Prostate gland (tissue), 2 donors: Measurements from ENCODE around the gene DAD1. TPM values are rescaled to one million over a fixed set of nuclear protein-coding genes. Genes with fewer than 3 reads are reported as not detected.
"Not testable (repeated sequence)": the region's sequence is repeated elsewhere in the genome, so short reads cannot be mapped to it uniquely, and the experiment has no call there.

Experiments used
- DNase-seq: peaks from one replicate; pipeline ENCODE4 v3.0.0-alpha.2; 2019; ENCODE audit warnings: low spot score
- H3K27ac ChIP-seq, 2 donors: fragments of 200-600 bp; sonication (generic); 2 replicates each; pipeline ENCODE4 v1.5.1; 2017 to 2019
- H3K27me3 ChIP-seq: fragments of 200-600 bp; sonication (generic); replicated peaks from 2 replicates; pipeline ENCODE4 v1.5.1; 2019; ENCODE audit not compliant: insufficient read depth
- H3K36me3 ChIP-seq, 2 donors: fragments of 200-600 bp; sonication (generic); 1 replicate in 1 of 2; 2 replicates in 1 of 2; pipeline versions ENCODE4 v1.5.1 to v1.8.1; 2017 to 2019
- H3K4me1 ChIP-seq: fragments of 200-600 bp; sonication (generic); replicated peaks from 2 replicates; pipeline ENCODE4 v1.5.1; 2019
- H3K4me3 ChIP-seq, 2 donors: fragments of 200-600 bp; sonication (generic); 2 replicates each; pipeline ENCODE4 v1.5.1; 2017 to 2019
- H3K9me3 ChIP-seq: fragments of 200-600 bp; sonication (generic); 2 replicates; pipeline ENCODE4 v1.5.1; 2017
- CTCF ChIP-seq, 4 experiments: fragments of 200-600 bp in 2 of 4; fragments of 450-650 bp in 2 of 4; sonication (generic) in 2 of 4; IDR thresholded peaks; 1 replicate in 3 of 4; 2 replicates in 1 of 4; pipeline ENCODE4 v1.5.1; 2016 to 2019; ENCODE audit warnings: antibody characterized with exemption in 4 of 4, mild to moderate bottlenecking in 2 of 4, moderate library complexity in 2 of 4
- POLR2A ChIP-seq: fragments of 450-650 bp; IDR thresholded peaks from one replicate; pipeline ENCODE4 v1.6.1; 2016; ENCODE audit warnings: antibody characterized with exemption, mild to moderate bottlenecking
- POLR2AphosphoS5 ChIP-seq: sonication (generic); formaldehyde crosslinking; IDR thresholded peaks from one replicate; pipeline ENCODE4 v1.6.1; 2017; ENCODE audit warnings: antibody characterized with exemption
- WGBS: methylation state at CpG from one replicate; pipeline ENCODE4 v1.1.5; 2018; 5-methylcytosine and 5-hydroxymethylcytosine counted together
- intact Hi-C: fragments of 100-400 bp; cut with DNase I; formaldehyde crosslinking; loops from one replicate; pipeline ENCODE4 v1.14.2; 2022
- total RNA-seq, 2 donors: library from RNA; depleted of rRNA; stranded (reverse); fragments of >200 nt; gene quantifications; one replicate each; pipeline ENCODE4 v1.1.0, GENCODE V29; 2016

DAD1 gene
- total RNA-seq, 2 donors from 2014 or later = 231 to 289 TPM

GRCh38 chr14:22566845-22567244, 22.2 kb downstream of the DAD1 start:
- Histone ChIP-seq H3K4me1 (no peaks in the 10 kb centered on the region), H3K27ac (no peak overlapping the region), H3K36me3 (no peaks in the 10 kb centered on the region), H3K9me3 (no peaks in the 10 kb centered on the region), H3K27me3 (no peaks in the 10 kb centered on the region), H3K4me3 (no peak overlapping the region)
- DNase-seq = no peak
- no peak for TF ChIP-seq POLR2AphosphoS5
- TF ChIP-seq CTCF (IDR thresholded peaks at IDR 0.05) = no peak
- TF ChIP-seq POLR2A = no peak
- intact Hi-C loops = no loop called here
- 60% methylated on average over 2 of the region's 2 CpGs for WGBS

DNA sequence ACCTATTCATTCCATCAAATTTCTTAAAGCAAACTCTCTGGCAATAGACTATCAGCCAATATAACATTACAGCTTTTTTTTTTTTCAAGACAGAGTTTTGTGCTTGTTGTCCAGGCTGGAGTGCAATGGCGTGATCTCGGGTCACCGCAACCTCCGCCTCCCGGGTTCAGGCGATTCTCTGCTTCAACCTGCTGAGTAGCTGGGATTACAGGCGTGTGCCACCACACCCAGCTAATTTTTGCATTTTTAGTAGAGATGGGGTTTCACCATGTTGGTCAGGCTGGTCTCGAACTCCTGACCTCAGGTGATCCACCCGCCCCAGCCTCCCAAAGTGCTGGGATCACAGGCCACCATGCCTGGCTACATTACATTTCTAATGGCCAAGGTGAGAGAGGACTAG, 22.8 kb downstream of the DAD1 start:
- intact Hi-C loops, H3K4me3 ChIP-seq: not testable (repeated sequence)

DNA sequence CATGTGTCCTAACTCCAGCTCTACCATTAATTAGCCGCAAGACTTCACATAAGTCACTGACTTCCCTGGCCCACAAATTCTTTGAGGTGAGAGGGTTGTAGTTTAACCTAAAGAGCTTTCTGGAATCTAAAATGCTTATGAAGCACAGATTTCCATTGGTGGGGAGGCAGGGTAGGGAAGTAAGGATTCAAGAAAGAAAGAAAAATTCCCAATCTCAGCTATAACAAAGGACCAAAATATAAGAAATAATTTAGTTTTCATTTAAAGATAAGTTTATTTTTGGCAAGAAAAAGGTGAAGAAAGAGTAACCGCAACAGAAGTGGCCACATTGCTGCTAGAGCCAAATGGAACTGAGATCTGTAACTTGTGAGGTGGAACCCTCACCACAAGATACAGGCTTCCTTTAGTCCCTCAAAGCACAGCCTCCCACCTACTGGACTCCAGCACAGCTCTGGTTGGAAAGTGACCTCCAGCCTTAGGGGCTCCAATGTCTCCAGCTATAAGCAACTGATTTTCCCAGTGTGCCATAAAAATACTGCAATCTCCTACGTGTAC, 23.6 kb downstream of the DAD1 start:
- Histone ChIP-seq H3K27ac (no peak overlapping the region), H3K36me3 (no peaks in the 10 kb centered on the region), H3K27me3 (no peaks in the 10 kb centered on the region), H3K4me3 (no peak overlapping the region), H3K4me1 (no peaks in the 10 kb centered on the region), H3K9me3 (no peaks in the 10 kb centered on the region)
- no peak for TF ChIP-seq CTCF (IDR thresholded peaks at IDR 0.05)
- no peak for TF ChIP-seq POLR2A
- no peak for TF ChIP-seq POLR2AphosphoS5
- 91% methylated on average over 3 of the region's 3 CpGs for WGBS
- intact Hi-C loops = no loop called here
- DNase-seq = no peak

More for the DNA sequence above, 22.8 kb downstream of the DAD1 start:
- not testable (repeated sequence) for H3K9me3 ChIP-seq, H3K4me1 ChIP-seq, H3K27me3 ChIP-seq, H3K27ac ChIP-seq, H3K36me3 ChIP-seq, DNase-seq
- WGBS = 91% methylated on average over 9 of the region's 9 CpGs

DNA sequence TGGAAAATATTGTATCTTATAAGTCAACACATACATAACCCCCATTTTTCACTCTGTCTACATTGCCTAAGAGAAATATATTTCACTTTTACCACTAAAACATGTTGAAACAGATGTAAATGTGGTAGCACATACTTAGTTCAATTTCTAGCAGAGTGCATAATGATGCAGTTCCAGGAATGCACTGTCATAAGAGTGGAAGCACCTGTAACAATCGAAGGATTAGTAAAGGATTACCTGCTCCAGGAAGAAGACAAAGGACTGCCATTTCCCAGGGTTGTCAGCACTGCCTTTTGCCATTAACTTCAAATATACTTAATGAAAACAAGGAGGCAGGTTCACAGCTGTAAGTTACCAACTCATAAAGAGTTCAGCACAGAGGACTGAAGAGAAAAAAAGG, 24.6 kb downstream of the DAD1 start:
- H3K36me3 ChIP-seq = no peaks in the 10 kb centered on the region
- no peak overlapping the region for H3K4me3 ChIP-seq
- no peak for TF ChIP-seq CTCF (IDR thresholded peaks at IDR 0.05)
- TF ChIP-seq POLR2A = no peak
- no peak for TF ChIP-seq POLR2AphosphoS5
- intact Hi-C loops = no loop called here
- no peak for DNase-seq
- no peaks in the 10 kb centered on the region for H3K4me1 ChIP-seq
- no peak overlapping the region for H3K27ac ChIP-seq
- no peaks in the 10 kb centered on the region for H3K27me3 ChIP-seq
- 78% methylated on average over 1 of the region's 1 CpG for WGBS
- no peaks in the 10 kb centered on the region for H3K9me3 ChIP-seq

DNA sequence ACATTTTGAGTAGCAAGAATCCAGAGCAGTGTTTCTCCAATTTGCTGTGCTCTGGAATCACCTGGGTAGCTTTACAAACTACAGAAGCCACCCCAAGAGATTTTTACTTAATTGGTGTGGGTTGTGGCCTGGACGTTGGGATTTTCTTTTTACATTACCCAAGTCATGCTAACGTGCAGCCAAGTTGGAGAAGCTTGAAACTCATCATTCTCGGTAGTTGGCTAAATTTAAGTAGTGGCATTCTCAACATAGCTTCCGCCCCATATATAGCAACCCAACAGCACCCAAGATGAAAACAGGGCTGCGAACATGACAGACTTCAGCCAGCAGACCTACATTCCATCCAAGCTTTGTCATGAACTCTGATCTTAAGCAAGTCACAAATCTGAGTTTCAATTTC, 25.0 kb downstream of the DAD1 start:
- no peaks in the 10 kb centered on the region for H3K9me3 ChIP-seq
- H3K4me1 ChIP-seq = no peaks in the 10 kb centered on the region
- H3K36me3 ChIP-seq = no peaks in the 10 kb centered on the region
- intact Hi-C loops = no loop called here
- no peak overlapping the region for H3K4me3 ChIP-seq
- no peak for DNase-seq
- no peak overlapping the region for H3K27ac ChIP-seq
- no peaks in the 10 kb centered on the region for H3K27me3 ChIP-seq
- TF ChIP-seq CTCF (IDR thresholded peaks at IDR 0.05) = no peak
- no peak for TF ChIP-seq POLR2A
- TF ChIP-seq POLR2AphosphoS5 = no peak
- 78% methylated on average over 5 of the region's 5 CpGs for WGBS
